Activated CD4-positive, alpha-beta T cell treated with anti-CD3 and anti-CD28 coated beads for 4 hours (primary cell): ENCODE results near the gene IFNG.
A peak's percentile ranks its signal among the peaks of the same experiment; 100 is the strongest.

Experiments used
- DNase-seq, 2 donors: peaks; one replicate each; pipeline ENCODE4 v3.0.0-alpha.2; 2020

Gene IFNG

GRCh38 chr12:68113644-68114043, 45.9 kb downstream of the IFNG start:
- peak; percentile 27 to 60 for DNase-seq

- DNase-seq: no peak
Measured at GRCh38 chr12:68111995-68112394, 47.5 kb downstream of the IFNG start.

GRCh38 chr12:68109444-68110217, 49.9 kb downstream of the IFNG start:
- DNase-seq: no peak

- DNase-seq: no peak
Measured at GRCh38 chr12:68109001-68109400, 50.5 kb downstream of the IFNG start.

GRCh38 chr12:68106660-68107059, 52.9 kb downstream of the IFNG start:
- no peak for DNase-seq

- no peak for DNase-seq
Measured at GRCh38 chr12:68106160-68106559, 53.4 kb downstream of the IFNG start.
